Right lung (tissue), 5 donors: Measurements from ENCODE around the gene PCNX3. TPM values are rescaled to one million over a fixed set of nuclear protein-coding genes. Genes with fewer than 3 reads are reported as not detected.
A peak's percentile ranks its signal among the peaks of the same experiment; 100 is the strongest.
"Not testable (repeated sequence)": the region's sequence is repeated elsewhere in the genome, so short reads cannot be mapped to it uniquely, and the experiment has no call there.

Source experiments
- DNase-seq, 2 donors: peaks; one replicate each; pipeline ENCODE4 v3.0.0-alpha.2; 2013
- polyA plus RNA-seq, 5 donors: library from polyadenylated mRNA; unstranded; fragments of 120-200 nt; gene quantifications; one replicate each; pipeline versions ENCODE4 v1.2.1 to v1.2.3, GENCODE V29; 2013; ENCODE audit warnings: inconsistent platforms in 1 of 5, low replicate concordance in 1 of 5; ENCODE audit not compliant: insufficient read length in 5 of 5, insufficient read depth in 1 of 5

Gene PCNX3
- polyA plus RNA-seq, 5 donors = 15.5 to 35.0 (median 20.9) TPM

GRCh38 chr11:65653229-65654225 lies 38.0 kb downstream of the PCNX3 start:
- peak; percentile 63 to 64 for DNase-seq

DNA sequence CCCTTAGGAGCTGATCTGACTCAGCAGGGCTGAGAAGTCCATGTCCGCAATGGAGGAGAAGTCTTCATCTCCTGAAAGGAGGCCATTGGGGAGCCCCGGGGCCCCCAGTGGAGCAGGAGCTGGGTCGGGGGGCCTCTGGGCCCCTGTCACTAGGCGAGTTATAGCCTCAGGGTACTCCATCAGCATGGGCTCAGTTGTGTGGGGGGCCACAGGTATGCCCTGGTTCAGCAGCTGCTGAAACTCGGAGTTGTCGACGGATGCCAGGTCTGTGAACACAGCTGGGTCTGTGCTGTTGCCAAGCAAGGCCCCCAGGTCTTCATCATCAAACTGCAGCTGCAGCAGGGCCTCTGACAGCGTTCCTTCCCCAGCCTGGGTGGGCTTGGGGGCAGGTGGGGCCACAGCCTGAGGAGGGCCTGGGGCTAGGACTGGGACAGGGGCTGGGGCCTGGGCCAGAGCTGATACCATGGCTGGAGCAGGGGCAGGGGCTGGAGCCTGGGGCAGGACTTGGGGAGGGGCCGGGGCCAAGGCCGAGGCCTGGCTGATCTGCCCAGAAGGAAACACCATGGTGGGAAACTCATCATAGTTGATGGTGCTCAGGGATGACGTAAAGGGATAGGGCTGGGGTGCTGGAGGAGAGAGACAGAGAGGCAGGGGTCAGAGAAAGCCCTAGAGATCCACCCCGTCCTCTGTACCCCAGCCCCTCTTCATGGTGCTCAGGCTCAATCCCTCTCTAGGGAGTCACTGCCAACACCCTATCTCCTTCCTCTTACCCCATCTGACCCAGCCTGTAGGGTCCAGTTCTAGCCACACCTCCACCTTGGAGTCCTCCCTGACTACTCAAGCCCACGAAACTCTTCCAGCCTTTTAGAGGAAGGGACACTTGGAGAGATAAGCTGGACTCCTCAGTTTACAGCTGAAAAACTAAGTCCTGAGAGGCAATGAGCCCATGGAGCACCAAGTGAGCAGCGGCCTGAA lies 39.1 kb downstream of the PCNX3 start:
- DNase-seq = no peak

DNA sequence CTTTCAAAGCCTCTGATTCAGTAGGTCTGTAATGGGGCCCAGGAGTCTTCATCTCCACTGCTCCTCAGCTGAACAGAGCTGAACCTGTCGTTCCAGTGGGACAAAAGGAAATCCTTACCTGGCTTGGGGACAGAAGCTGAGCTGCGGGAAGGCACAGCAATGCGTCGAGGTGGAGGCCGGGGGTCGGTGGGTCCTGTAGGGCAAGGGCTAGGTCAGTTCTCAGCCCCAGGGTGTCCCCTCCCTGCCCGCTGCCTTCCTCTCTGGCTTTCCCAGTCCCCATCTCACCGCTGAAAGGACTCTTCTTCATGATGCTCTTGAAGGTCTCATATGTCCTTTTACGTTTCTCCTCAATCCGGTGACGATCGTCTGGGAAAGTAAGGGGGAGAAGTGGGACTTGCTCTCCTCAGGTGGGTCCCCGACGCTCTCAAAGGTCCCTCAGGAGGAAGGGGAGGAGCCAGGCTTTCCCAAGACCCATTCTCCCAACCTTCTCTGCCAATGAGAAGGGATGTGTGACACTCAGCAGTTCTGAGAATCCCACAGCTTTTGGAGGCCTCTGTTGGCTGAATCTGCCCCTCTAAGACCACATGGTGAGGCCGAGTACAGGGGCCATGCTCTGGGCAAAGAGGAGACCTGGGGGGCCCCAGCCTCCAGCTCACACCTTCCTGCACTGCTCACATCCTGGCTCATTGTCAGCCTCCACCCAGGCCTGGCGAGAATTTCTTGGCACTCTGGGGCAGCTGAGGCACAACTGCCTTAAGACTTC lies 40.2 kb downstream of the PCNX3 start:
- DNase-seq = no peak

GRCh38 chr11:65657426-65657825 lies 41.9 kb downstream of the PCNX3 start:
- no peak for DNase-seq

GRCh38 chr11:65658174-65659021 lies 42.8 kb downstream of the PCNX3 start:
- DNase-seq = no peak

GRCh38 chr11:65660038-65660437 lies 44.5 kb downstream of the PCNX3 start:
- no peak for DNase-seq

- not testable (repeated sequence) for DNase-seq
Measured at GRCh38 chr11:65660908-65661307, 45.3 kb downstream of the PCNX3 start.

GRCh38 chr11:65661599-65662246 lies 46.1 kb downstream of the PCNX3 start:
- DNase-seq = no peak

DNA sequence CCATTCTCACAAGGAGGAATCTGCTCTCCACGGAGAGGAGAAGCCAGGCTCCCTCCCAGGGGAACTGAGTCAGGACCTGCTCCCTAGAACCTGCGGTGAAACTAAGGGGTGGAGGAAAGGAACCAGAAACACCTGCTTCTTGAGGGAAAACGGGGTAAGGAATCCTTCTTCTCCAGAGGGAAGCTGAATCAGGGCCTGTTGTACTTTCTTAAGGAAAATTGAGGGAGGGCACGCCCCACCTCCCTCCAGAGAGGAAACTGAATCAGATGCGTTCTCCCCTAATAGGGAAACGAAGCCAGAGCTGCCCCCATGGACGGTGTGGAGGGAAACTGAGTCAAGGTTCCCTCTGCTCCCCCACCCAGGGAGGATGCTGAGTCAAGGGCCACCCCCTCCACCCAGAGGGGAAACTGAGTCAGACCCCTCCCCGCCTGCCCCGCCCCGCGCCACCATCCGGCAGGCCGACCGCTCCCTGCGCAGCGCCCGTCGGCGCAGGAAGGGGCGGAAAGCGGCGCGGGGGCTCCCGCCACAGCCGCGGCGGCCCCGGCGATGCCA lies 46.7 kb downstream of the PCNX3 start:
- no peak for DNase-seq

- peak; percentile 94 to 96 for DNase-seq
Measured at GRCh38 chr11:65662799-65663638, 47.4 kb downstream of the PCNX3 start, which contains the start of gene RELA. Gene RELA (minus strand): TSS chr11:65662916. CDS start chr11:65662832, 84 bp downstream.

GRCh38 chr11:65663639-65664200 lies 48.1 kb downstream of the PCNX3 start:
- DNase-seq = peak; percentile 57 to 64

DNA sequence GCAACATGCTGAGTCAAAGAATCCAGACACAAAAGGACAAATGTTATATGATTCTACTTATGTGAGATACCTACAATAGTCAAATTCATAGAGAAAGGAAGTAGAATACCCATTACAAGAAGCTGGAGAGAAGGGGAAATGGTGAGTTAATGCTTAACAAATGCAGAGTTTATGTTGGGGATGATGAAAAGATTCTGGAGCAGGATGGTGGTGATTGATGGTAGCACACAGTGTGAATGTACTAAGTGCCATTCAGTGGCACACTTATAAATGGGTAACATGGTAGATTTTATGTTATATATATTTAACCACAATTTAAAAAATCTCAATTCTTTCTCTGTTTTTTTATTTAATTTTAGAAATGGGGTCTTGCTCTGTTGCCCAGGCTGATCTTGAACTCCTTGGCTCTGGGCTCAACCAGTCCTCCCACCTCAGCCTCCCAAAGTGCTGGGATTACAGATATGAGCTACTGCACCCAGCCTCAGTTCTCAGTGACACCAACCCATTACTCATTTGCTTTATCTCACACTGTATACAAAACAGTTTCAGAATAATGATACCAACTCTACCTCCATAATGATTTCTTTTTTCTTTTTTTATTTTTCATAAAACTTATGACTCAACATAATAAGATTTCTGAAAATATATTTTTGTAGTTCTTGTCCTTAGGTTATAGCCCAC lies 56.7 kb downstream of the PCNX3 start:
- no peak for DNase-seq

GRCh38 chr11:65672982-65673381 lies 57.4 kb downstream of the PCNX3 start:
- DNase-seq = no peak

DNA sequence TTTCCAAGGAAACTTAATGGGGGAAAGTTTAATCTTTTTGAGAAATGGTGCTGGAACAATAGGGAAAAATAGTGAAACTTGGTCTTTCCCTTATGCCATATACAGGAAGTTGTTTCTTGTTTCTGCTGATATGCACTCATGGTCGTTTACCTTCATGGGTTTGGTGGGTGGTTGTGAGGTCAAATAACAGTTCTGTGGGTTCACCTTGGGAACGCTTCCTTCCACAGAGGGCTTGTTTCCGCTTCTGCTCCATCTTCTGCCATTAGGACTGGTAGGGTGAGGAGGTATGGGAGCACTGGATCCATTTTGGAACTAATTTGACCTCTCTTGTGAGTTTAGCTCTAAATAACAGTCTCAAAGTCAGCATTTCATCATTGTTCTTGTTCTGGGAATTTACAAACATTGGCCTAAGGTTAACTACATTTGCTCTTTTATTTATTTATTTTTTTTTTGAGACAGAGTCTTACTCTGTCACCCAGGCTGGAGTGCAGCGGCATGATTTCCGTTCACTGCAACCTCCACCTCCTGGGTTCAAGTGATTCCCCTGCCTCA lies 64.7 kb downstream of the PCNX3 start:
- DNase-seq = no peak

- not testable (repeated sequence) for DNase-seq
Measured at GRCh38 chr11:65683480-65683879, 67.9 kb downstream of the PCNX3 start.

GRCh38 chr11:65685981-65686380 lies 70.4 kb downstream of the PCNX3 start:
- DNase-seq = no peak
